Measurements from ENCODE around the gene RNF146. TPM values are rescaled to one million over a fixed set of nuclear protein-coding genes. Genes with fewer than 3 reads are reported as not detected.

Gene RNF146
- total and polyA plus RNA-seq, 2 experiments from 2014 or later, result 24.2 to 43.7 TPM

DNA sequence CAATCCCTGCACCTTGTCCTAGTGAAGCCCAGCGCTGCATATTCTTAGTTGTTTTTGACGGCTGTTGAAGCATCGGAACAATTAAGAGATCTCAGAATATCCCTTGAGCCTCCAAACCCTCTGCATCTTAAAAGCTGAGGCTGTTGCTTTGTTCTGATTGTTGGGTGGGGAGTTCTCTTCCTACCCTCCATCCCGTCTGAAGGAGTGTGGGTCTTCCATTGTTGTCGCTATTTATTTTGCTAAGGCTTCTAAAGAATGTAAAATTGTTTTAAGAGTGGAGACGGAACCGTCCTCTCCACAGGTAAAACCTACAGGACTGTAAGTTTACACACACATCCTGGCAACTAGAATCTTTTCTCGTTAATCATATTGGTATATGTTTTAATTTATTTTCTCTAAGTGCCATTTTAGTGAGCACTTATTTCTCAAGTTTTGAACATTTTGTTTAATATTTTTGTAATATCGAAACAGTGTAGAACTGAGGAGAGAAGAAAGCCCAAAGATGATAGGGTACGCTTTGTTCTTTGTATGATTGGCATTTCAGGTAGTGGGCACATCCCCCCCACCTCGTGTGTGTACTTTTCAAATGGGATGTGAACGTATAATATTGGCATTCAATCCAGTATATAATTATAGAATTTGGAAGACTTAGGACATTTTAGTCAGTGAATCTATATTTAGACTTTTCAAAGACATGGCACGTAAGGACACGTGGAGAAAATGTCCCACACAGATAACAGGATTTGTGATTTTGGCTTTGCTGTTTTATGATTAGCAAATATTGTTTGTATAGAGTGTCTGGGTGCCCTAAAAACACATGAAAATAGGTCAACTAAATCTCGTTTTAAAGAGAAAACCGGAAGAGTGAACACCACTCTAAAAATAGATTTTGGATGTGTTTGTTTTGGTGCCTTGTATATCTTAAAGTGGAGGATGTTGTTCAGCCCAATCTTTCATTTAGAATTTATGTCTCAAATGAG, 1.3 kb downstream of the RNF146 start (continued):
- TF ChIP-seq STAT1 (IDR thresholded peaks at IDR 0.05; ENCODE audit: unreplicated experiment) (no peak), EZH2 (IDR thresholded peaks at IDR 0.05; ENCODE audit: low read depth, unreplicated experiment) (no peak), NANOG (IDR thresholded peaks at IDR 0.05; ENCODE audit: borderline replicate concordance) (no peak), CREB1 (CRISPR knock-in tag; IDR thresholded peaks at IDR 0.05; ENCODE audit: low read depth) (no peak), JUNB (IDR thresholded peaks at IDR 0.05; ENCODE audit: unreplicated experiment) (no peak), ZNF331 (CRISPR knock-in tag; IDR thresholded peaks at IDR 0.05; ENCODE audit: low read depth) (no peak), POLR2AphosphoS5 (IDR thresholded peaks at IDR 0.05; ENCODE audit: low read depth) (no peak), EZH2phosphoT487 (IDR thresholded peaks at IDR 0.05; ENCODE audit: unreplicated experiment) (no peak)
- TF ChIP-seq, protein P1, sequence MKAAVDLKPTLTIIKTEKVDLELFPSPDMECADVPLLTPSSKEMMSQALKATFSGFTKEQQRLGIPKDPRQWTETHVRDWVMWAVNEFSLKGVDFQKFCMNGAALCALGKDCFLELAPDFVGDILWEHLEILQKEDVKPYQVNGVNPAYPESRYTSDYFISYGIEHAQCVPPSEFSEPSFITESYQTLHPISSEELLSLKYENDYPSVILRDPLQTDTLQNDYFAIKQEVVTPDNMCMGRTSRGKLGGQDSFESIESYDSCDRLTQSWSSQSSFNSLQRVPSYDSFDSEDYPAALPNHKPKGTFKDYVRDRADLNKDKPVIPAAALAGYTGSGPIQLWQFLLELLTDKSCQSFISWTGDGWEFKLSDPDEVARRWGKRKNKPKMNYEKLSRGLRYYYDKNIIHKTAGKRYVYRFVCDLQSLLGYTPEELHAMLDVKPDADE (IDR thresholded peaks at IDR 0.05), result no peak

DNA sequence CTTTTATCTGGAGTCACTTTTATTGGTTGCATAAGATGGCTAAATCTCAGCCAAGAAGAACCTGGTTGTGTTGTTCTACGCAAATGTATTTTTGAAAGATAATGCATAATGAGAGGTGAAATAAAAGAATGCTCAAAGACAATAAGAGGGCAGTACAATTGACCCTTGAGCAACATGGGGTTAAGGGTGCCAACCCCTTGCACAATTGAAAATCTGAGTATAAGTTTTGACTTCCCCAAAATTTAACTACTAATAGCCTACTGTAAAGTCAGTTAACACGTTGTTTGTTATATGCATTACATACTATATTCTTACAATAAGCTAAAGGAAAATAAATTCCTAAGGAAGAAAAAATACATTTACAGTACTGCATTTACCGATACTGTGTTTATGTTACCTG, 5.9 kb downstream of the RNF146 start:
- Mint-ChIP-seq H3K27me3 (ENCODE audit: insufficient read depth, low read depth, poor library complexity) (no peaks in the 10 kb centered on the region), H3K9me3 (no peaks in the 10 kb centered on the region), H3K36me3 (ENCODE audit: low read depth) (peaks cover 4% of the 10 kb centered on the region; the same call in 1 of the 3 replicates), H3K4me3 (no peak overlapping the region), H3K4me1 (peaks cover 25% of the 10 kb centered on the region), H3K27ac (peak overlapping the region; percentile 4; the same call in 1 of the 2 replicates)
- Histone ChIP-seq H3K27me3 (ENCODE audit: insufficient read depth) (no peaks in the 10 kb centered on the region), H3K79me2 (replicated peaks; ENCODE audit: insufficient read depth) (peaks cover 100% of the 10 kb centered on the region), H3K4me1 (ENCODE audit: insufficient read depth) (peaks cover 20% of the 10 kb centered on the region), H4K20me1 (replicated peaks; ENCODE audit: insufficient read depth) (peaks cover 40% of the 10 kb centered on the region), H3K9me2 (ENCODE audit: insufficient read depth) (no peaks in the 10 kb centered on the region), H3K36me3 (ENCODE audit: insufficient read depth) (no peaks in the 10 kb centered on the region), H3K27ac (ENCODE audit: low read depth) (no peak overlapping the region), H2AFZ (no peak overlapping the region), H3K4me3 (no peak overlapping the region), H3F3A (replicated peaks; ENCODE audit: low read depth) (no peaks in the 10 kb centered on the region), H3K4me2 (no peak overlapping the region)
- no peak for ATAC-seq
- TF ChIP-seq CREB1 (CRISPR knock-in tag; IDR thresholded peaks at IDR 0.05; ENCODE audit: low read depth) (no peak), NANOG (IDR thresholded peaks at IDR 0.05; ENCODE audit: borderline replicate concordance) (no peak), POLR2AphosphoS5 (IDR thresholded peaks at IDR 0.05; ENCODE audit: low read depth) (no peak), STAT1 (IDR thresholded peaks at IDR 0.05; ENCODE audit: unreplicated experiment) (no peak), EZH2phosphoT487 (IDR thresholded peaks at IDR 0.05; ENCODE audit: unreplicated experiment) (no peak), ZNF114 (CRISPR knock-in tag; IDR thresholded peaks at IDR 0.05) (no peak)
- TF ChIP-seq, protein P1 (IDR thresholded peaks at IDR 0.05), result no peak
- TF ChIP-seq, protein P2, sequence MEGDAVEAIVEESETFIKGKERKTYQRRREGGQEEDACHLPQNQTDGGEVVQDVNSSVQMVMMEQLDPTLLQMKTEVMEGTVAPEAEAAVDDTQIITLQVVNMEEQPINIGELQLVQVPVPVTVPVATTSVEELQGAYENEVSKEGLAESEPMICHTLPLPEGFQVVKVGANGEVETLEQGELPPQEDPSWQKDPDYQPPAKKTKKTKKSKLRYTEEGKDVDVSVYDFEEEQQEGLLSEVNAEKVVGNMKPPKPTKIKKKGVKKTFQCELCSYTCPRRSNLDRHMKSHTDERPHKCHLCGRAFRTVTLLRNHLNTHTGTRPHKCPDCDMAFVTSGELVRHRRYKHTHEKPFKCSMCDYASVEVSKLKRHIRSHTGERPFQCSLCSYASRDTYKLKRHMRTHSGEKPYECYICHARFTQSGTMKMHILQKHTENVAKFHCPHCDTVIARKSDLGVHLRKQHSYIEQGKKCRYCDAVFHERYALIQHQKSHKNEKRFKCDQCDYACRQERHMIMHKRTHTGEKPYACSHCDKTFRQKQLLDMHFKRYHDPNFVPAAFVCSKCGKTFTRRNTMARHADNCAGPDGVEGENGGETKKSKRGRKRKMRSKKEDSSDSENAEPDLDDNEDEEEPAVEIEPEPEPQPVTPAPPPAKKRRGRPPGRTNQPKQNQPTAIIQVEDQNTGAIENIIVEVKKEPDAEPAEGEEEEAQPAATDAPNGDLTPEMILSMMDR (conservative IDR thresholded peaks at IDR 0.05; ENCODE audit: low read depth in 2 of 2), result no peak
- no peak for DNase-seq (ENCODE audit: low spot score)
